Central memory CD8-positive, alpha-beta T cell (primary cell): ENCODE measurements around the gene ENG.
A peak's percentile ranks its signal among the peaks of the same experiment; 100 is the strongest.
"Not testable (repeated sequence)": the region's sequence is repeated elsewhere in the genome, so short reads cannot be mapped to it uniquely, and the experiment has no call there.

ENCODE experiments used
- ATAC-seq: fragments of 150-1000 bp; cut with Tn5 transposase; replicated peaks from 2 replicates; pipeline ENCODE4 v1.10.0; 2022; ENCODE audit warnings: mild to moderate bottlenecking, moderate FRiP score, moderate number of reproducible peaks; ENCODE audit not compliant: poor library complexity, severe bottlenecking; ENCODE audit errors: extremely low read depth
- DNase-seq, 2 donors: peaks; one replicate each; pipeline ENCODE4 v3.0.0; 2021; ENCODE audit warnings: low spot score in 2 of 2
- H3K27ac Mint-ChIP-seq: one replicate; pipeline ENCODE4 v1.8.0; 2022; ENCODE audit warnings: low read depth, mild to moderate bottlenecking, moderate library complexity, mixed read lengths
- H3K27me3 Mint-ChIP-seq: one replicate; pipeline ENCODE4 v1.8.0; 2022; ENCODE audit warnings: mixed read lengths
- H3K36me3 Mint-ChIP-seq: one replicate; pipeline ENCODE4 v1.8.0; 2022; ENCODE audit warnings: mild to moderate bottlenecking, moderate library complexity, mixed read lengths; ENCODE audit not compliant: insufficient read depth
- H3K4me1 Mint-ChIP-seq: one replicate; pipeline ENCODE4 v1.8.0; 2022; ENCODE audit warnings: mixed read lengths
- H3K4me3 Mint-ChIP-seq: one replicate; pipeline ENCODE4 v1.8.0; 2022; ENCODE audit warnings: mild to moderate bottlenecking, moderate library complexity, mixed read lengths
- H3K9me3 Mint-ChIP-seq: one replicate; pipeline ENCODE4 v1.8.0; 2022; ENCODE audit warnings: mixed read lengths

Gene ENG

GRCh38 chr9:127855522-127855921 lies 1.1 kb upstream of the ENG start:
- Mint-ChIP-seq H3K4me1 (peaks cover 26% of the 10 kb centered on the region), H3K9me3 (no peaks in the 10 kb centered on the region), H3K4me3 (peak overlapping the region; percentile 95), H3K36me3 (peaks cover 4% of the 10 kb centered on the region), H3K27me3 (no peaks in the 10 kb centered on the region), H3K27ac (peak overlapping the region; percentile 95)
- ATAC-seq: no peak
- DNase-seq: no peak

DNA sequence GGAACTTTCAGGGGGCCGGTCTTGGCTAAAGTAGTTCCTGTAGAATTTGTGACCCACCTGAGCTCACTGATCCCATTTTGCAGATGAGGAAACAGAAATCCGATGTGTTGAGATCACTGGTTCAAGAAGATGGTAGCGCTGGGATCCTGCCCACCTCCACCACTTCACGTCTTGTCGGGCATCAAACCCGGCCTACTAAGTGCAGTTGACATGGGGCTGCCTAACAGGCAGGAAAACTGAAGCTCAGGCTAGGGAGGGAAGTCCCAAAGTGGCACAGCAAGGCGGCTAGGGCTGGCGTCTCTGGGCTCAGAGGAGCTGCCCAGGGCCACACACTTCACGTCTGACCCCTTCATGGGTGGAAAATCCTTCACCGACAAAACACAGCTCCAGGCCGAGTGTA lies 502 bp upstream of the ENG start:
- Mint-ChIP-seq H3K4me3 (peak overlapping the region; percentile 95), H3K36me3 (peaks cover 4% of the 10 kb centered on the region), H3K27ac (peak overlapping the region; percentile 95), H3K4me1 (peaks cover 25% of the 10 kb centered on the region), H3K9me3 (no peaks in the 10 kb centered on the region), H3K27me3 (no peaks in the 10 kb centered on the region)
- ATAC-seq (no peak), DNase-seq (no peak)

DNA sequence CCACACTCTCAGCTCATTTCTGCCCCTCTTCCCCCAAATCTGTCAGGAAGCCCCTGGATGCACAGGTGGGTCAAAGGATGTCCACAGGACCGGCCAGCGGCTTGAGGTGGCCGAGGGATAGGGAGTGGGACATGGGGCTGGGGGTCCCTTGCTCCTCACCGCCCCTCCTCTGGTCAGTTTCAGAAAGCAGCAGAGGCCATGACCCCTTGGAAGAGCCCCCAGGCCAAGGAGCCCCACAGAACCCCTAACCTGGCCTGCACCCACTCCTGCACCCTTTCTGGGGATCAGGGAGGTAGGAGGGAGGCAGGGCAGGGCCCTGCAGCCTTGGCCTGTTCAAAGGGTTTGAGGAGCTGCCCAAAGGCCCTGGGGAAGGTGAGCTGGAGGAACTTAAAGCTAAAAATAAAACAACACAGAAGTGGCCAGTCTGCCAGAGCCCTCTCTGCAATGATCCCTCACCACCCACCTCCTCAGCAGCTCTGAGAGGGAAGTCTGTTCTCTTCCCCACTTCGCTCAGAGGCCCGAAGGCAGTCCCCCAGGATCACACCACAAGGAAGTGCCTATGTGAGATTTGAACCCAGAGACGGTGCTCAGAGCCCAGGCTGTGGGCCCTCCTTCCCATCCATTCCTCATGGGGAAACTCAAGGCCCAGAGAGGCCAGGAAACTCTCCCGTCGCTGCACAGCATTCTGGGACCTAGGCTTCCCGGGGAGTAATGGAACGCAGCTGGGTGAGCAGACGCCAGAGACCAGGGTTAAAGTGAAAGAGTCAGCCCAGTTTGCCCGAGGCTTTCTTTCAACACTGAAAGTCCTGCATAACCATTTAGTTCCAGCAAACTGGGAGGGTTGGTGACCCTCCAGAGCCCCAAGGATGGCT lies 910 bp downstream of the ENG start:
- Mint-ChIP-seq H3K4me1 (peaks cover 25% of the 10 kb centered on the region), H3K36me3 (peaks cover 4% of the 10 kb centered on the region)
- DNase-seq: no peak

DNA sequence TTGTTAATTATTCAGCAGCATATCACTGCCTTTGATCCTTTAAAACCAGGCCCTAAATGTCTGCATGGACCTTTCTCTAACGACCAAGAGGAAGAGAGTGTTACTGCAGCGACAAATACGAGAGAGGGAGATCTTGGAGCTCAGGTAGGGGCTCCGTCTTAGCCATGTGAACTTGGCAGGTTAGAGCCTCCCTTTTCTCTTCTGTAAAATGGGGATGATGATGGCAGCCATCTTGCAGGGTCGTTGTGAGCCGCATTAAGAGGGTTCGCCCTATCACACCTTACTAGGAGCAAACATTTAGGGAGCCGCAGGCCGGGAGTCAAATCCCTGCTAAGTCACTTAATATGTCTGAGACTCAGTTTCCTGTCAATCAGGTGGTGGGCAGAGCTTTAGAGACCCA lies 1.6 kb downstream of the ENG start:
- no peaks in the 10 kb centered on the region for H3K27me3 Mint-ChIP-seq
- peaks cover 25% of the 10 kb centered on the region for H3K4me1 Mint-ChIP-seq
- peaks cover 11% of the 10 kb centered on the region for H3K9me3 Mint-ChIP-seq
- ATAC-seq (no peak), DNase-seq (no peak)
- H3K27ac Mint-ChIP-seq: no peak overlapping the region
- H3K4me3 Mint-ChIP-seq: peak overlapping the region; percentile 95
- H3K36me3 Mint-ChIP-seq: peaks cover 4% of the 10 kb centered on the region

More for the DNA sequence above, 910 bp downstream of the ENG start:
- peaks cover 11% of the 10 kb centered on the region for H3K9me3 Mint-ChIP-seq
- peak overlapping the region; percentile 95 for H3K27ac Mint-ChIP-seq
- H3K27me3 Mint-ChIP-seq: no peaks in the 10 kb centered on the region
- no peak for ATAC-seq
- H3K4me3 Mint-ChIP-seq: peak overlapping the region; percentile 95

DNA sequence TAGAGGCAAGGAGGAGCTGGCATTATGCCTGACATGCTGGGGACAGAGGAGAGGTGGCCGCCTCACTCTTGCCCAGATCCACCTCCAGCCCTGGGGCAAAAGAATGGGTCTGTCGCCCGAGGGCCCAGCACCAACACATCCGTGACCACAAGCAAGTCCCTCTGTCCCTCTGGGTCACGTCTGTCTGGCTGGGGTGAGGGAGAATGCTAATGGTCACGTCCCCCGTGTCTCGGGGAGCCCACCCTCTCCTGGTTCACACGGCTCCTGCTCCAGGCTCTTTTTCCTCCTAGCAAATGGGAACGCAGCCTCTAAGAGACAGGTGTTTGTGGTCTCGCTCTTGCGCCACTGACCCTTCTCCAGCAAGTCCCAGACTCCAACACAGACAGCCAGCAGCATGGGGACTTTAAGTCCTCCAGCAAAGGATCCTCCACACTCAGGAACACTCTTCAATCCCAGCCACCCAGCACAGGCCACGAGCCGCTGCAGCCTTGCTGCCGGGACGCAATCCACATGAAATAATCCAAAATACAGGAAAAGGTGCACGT lies 4.1 kb downstream of the ENG start:
- Mint-ChIP-seq H3K9me3 (peaks cover 11% of the 10 kb centered on the region), H3K4me1 (peaks cover 16% of the 10 kb centered on the region), H3K4me3 (no peak overlapping the region), H3K36me3 (peaks cover 2% of the 10 kb centered on the region), H3K27me3 (no peaks in the 10 kb centered on the region), H3K27ac (no peak overlapping the region)
- ATAC-seq: no peak
- DNase-seq: no peak

DNA sequence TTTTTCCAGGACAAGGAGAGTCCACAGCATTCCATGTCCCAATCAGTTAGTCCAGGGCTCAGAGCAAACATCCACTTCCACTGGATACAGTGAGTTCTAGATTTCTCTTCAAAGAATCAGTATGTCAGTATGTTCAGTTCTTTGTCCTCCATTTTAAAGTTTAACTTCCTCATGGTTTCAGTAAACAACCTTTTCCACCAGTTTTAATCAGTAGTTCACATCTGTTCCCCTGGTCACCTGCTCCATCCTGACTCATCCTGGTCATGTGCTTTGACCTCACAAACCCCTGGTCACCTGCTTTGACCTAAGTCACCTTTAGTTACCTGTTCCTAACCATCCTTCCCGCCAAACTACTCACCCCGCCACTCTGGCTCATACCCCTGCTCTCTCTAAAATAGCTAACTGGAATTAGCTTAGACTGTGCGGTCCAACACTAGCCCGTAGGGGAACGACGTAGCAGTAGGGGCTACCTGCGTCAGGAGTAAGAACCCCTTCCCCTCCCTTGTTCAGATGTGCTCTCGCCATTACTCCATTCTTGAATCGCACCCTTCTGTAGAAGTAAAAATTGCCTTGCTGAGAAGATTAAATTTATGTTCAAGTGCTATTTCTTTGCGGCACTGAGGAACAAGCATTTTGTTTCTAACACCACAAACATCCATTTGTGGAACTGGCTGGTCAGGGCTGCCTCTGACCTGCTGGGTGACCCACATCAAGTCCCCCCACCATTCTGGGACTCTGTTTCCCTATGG lies 5.5 kb downstream of the ENG start:
- no peak overlapping the region for H3K4me3 Mint-ChIP-seq
- no peak overlapping the region for H3K27ac Mint-ChIP-seq
- H3K4me1 Mint-ChIP-seq: peaks cover 13% of the 10 kb centered on the region
- ATAC-seq (no peak), DNase-seq (no peak)
- H3K27me3 Mint-ChIP-seq: no peaks in the 10 kb centered on the region
- no peaks in the 10 kb centered on the region for H3K36me3 Mint-ChIP-seq
- peaks cover 11% of the 10 kb centered on the region for H3K9me3 Mint-ChIP-seq

DNA sequence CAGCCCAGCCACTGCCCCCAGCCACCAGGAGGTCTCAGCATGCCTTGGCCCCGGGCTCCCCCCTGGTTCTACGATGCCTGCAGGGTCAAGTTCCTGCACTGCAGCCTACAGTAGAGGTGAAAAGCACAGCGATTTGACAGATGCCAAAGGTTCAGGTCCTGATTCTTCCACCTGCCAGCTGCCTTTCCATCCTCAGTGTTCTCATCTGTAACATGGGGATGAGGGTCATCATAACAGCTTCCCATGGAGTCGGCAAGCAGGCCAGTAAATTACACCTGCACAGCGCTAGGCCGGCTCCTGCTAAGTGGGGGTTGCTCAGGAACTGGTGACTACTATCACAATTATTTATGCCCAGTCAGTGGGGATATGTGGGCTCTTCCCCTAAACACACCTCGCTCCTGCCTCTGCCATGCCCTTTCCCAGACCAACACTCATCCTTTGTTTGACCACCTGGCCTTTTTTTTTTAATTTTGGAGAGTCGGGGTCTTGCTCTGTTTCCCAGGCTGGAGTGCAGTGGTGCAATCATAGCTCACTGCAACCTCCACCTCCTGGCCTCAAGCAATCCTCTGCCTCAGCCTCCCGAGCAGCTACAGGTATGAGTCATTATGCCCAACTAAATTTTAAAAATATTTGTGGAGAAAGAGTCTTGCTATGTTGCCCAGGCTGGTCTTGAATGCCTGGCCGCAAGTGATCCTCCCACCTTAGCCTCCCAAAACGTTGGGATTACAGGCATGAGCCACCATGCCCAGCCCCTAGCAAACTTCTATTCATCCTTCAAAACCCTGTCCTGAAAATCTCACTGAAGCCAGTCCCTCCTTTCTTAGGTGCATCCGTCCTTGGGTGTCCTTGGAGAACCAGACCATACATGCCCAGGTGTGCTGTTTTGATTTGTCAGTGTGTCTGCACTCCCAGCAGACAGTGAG lies 6.4 kb downstream of the ENG start:
- no peaks in the 10 kb centered on the region for H3K36me3 Mint-ChIP-seq
- peaks cover 9% of the 10 kb centered on the region for H3K4me1 Mint-ChIP-seq

DNA sequence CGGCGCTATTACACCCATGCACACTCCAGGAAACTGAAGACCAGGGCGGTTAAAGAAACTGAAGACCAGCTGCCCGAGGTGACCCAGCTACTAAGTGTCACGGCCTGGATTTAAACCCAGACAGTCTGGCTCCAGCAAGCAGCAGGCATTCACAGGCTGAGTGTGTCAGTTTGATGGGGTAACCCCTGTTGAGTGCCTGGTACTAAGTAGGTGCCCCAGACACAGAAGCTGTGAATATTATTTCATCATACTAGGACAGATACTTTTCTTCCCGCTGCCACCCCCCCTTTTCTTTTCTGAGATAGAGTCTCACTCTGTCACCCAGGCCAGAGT lies 7.3 kb downstream of the ENG start:
- Mint-ChIP-seq H3K27ac (peak overlapping the region; percentile 46), H3K27me3 (no peaks in the 10 kb centered on the region), H3K4me1 (peaks cover 8% of the 10 kb centered on the region), H3K9me3 (peaks cover 11% of the 10 kb centered on the region), H3K4me3 (no peak overlapping the region), H3K36me3 (peaks cover 2% of the 10 kb centered on the region)
- ATAC-seq: no peak
- no peak for DNase-seq

More for the DNA sequence above, 6.4 kb downstream of the ENG start:
- peak overlapping the region; percentile 46 for H3K27ac Mint-ChIP-seq
- DNase-seq (no peak), ATAC-seq (no peak)
- H3K9me3 Mint-ChIP-seq: peaks cover 11% of the 10 kb centered on the region
- no peaks in the 10 kb centered on the region for H3K27me3 Mint-ChIP-seq
- H3K4me3 Mint-ChIP-seq: no peak overlapping the region

GRCh38 chr9:127846443-127847177 lies 7.8 kb downstream of the ENG start:
- Mint-ChIP-seq H3K36me3 (peaks cover 2% of the 10 kb centered on the region), H3K9me3 (peaks cover 11% of the 10 kb centered on the region), H3K4me3 (no peak overlapping the region), H3K4me1 (peaks cover 3% of the 10 kb centered on the region), H3K27me3 (no peaks in the 10 kb centered on the region), H3K27ac (no peak overlapping the region)
- DNase-seq: no peak
- no peak for ATAC-seq

GRCh38 chr9:127845619-127846018 lies 8.8 kb downstream of the ENG start:
- H3K27ac Mint-ChIP-seq, ATAC-seq, H3K4me3 Mint-ChIP-seq, H3K36me3 Mint-ChIP-seq, H3K4me1 Mint-ChIP-seq, H3K27me3 Mint-ChIP-seq, DNase-seq: not testable (repeated sequence)
- peaks cover 11% of the 10 kb centered on the region for H3K9me3 Mint-ChIP-seq

GRCh38 chr9:127844821-127845359 lies 9.6 kb downstream of the ENG start:
- DNase-seq (no peak), ATAC-seq (no peak)
- H3K27me3 Mint-ChIP-seq: no peaks in the 10 kb centered on the region
- H3K4me1 Mint-ChIP-seq: peaks cover 4% of the 10 kb centered on the region
- H3K9me3 Mint-ChIP-seq: peaks cover 11% of the 10 kb centered on the region
- no peak overlapping the region for H3K27ac Mint-ChIP-seq
- H3K4me3 Mint-ChIP-seq: no peak overlapping the region
- H3K36me3 Mint-ChIP-seq: peaks cover 2% of the 10 kb centered on the region
